Kidney epithelial cell (primary cell): ENCODE data around the gene INPP5A. TPM values are rescaled to one million over a fixed set of nuclear protein-coding genes. Genes with fewer than 3 reads are reported as not detected.
"Not testable (repeated sequence)": the region's sequence is repeated elsewhere in the genome, so short reads cannot be mapped to it uniquely, and the experiment has no call there.

Experiments
- DNase-seq: peaks from one replicate; pipeline ENCODE4 v3.0.0-alpha.2; 2010; ENCODE audit warnings: low read depth
- H3K27me3 ChIP-seq: 2 replicates; pipeline ENCODE4 v1.6.0; 2011; ENCODE audit warnings: low read length; ENCODE audit not compliant: control insufficient read depth, insufficient read depth
- H3K36me3 ChIP-seq: 2 replicates; pipeline ENCODE4 v1.5.1; 2011; ENCODE audit warnings: low read length; ENCODE audit not compliant: control insufficient read depth, insufficient read depth
- H3K4me3 ChIP-seq: 2 replicates; pipeline ENCODE4 v1.5.1; 2011; ENCODE audit warnings: low read depth, mild to moderate bottlenecking, control low read depth, low read length
- CTCF ChIP-seq: IDR thresholded peaks from 2 replicates; pipeline ENCODE4 v1.5.1; 2011; ENCODE audit warnings: mild to moderate bottlenecking, moderate library complexity, low read length, control low read depth, inconsistent platforms; ENCODE audit not compliant: insufficient read depth, poor library complexity, severe bottlenecking
- total RNA-seq: library from RNA; depleted of rRNA; stranded (reverse); fragments of >200 nt; gene quantifications from 2 replicates; pipeline ENCODE4 v1.2.3, GENCODE V29; 2015

Gene INPP5A
- total RNA-seq, 1 donor from 2014 or later, result 45.1 TPM

- TF ChIP-seq CTCF, result no peak
- H3K36me3 ChIP-seq, result no peaks in the 10 kb centered on the region
Observed at GRCh38 chr10:132677473-132678227, 140.1 kb downstream of the INPP5A start.

GRCh38 chr10:132678436-132679216, 141.0 kb downstream of the INPP5A start:
- no peak for TF ChIP-seq CTCF
- no peak for DNase-seq
- H3K27me3 ChIP-seq, result no peaks in the 10 kb centered on the region
- H3K36me3 ChIP-seq, result no peaks in the 10 kb centered on the region
- no peak overlapping the region for H3K4me3 ChIP-seq

More at GRCh38 chr10:132677473-132678227, 140.1 kb downstream of the INPP5A start:
- no peaks in the 10 kb centered on the region for H3K27me3 ChIP-seq
- no peak for DNase-seq
- H3K4me3 ChIP-seq, result no peak overlapping the region

GRCh38 chr10:132679217-132679595, 141.6 kb downstream of the INPP5A start:
- Histone ChIP-seq H3K27me3 (no peaks in the 10 kb centered on the region), H3K36me3 (no peaks in the 10 kb centered on the region), H3K4me3 (no peak overlapping the region)
- no peak for TF ChIP-seq CTCF
- no peak for DNase-seq

- Histone ChIP-seq H3K27me3 (no peaks in the 10 kb centered on the region), H3K36me3 (no peaks in the 10 kb centered on the region), H3K4me3 (no peak overlapping the region)
- TF ChIP-seq CTCF, result no peak
- DNase-seq, result no peak
Observed at GRCh38 chr10:132679640-132680039, 142.1 kb downstream of the INPP5A start.

- DNase-seq, H3K27me3 ChIP-seq, H3K36me3 ChIP-seq, H3K4me3 ChIP-seq: not testable (repeated sequence)
Observed at GRCh38 chr10:132680741-132681140, 143.2 kb downstream of the INPP5A start.

GRCh38 chr10:132681858-132682755, 144.5 kb downstream of the INPP5A start:
- no peaks in the 10 kb centered on the region for H3K36me3 ChIP-seq
- no peak overlapping the region for H3K4me3 ChIP-seq
- no peaks in the 10 kb centered on the region for H3K27me3 ChIP-seq
- no peak for TF ChIP-seq CTCF
- no peak for DNase-seq
